HG03342 (cell line): ENCODE data around the gene PHLDB2.

ENCODE experiments used
- ATAC-seq: cut with Tn5 transposase; IDR thresholded peaks from one replicate; pipeline ENCODE4 v1.9.1; 2021; ENCODE audit warnings: mild to moderate bottlenecking, moderate library complexity; ENCODE audit not compliant: unreplicated experiment

Gene PHLDB2

DNA sequence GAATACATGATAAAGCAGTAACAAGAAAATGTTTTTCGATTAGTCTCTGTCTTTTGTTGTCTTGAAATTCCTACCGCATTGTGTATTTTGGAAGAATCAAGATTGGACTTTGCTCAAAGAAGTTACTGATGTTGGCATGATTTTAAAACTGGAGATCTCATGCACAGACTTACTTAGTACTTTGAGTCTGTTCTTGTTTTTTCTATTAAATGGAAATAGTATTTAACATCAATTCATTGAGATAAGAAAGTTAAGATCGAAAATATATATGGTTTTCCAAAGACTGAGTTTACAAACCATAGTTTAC, 122.3 kb downstream of the PHLDB2 start:
- no peak for ATAC-seq

- ATAC-seq, result no peak
Measured at GRCh38 chr3:111984636-111985298, 125.7 kb downstream of the PHLDB2 start.

DNA sequence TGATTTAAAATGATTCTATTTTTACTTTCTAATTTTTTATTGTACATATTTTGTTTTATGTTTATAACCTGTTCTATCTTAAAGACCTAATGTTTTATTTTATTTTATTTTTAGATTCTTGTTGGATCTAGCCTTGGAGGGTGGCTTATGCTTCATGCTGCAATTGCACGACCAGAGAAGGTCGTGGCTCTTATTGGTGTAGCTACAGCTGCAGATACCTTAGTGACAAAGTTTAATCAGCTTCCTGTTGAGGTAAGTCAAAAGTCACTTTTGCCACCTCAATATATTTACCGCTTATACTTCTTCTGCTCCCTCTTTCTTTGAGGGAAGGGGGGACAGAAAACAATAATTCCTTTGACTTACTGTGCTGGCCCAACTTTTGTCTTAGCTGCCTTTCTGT, 127.7 kb downstream of the PHLDB2 start:
- ATAC-seq, result no peak

DNA sequence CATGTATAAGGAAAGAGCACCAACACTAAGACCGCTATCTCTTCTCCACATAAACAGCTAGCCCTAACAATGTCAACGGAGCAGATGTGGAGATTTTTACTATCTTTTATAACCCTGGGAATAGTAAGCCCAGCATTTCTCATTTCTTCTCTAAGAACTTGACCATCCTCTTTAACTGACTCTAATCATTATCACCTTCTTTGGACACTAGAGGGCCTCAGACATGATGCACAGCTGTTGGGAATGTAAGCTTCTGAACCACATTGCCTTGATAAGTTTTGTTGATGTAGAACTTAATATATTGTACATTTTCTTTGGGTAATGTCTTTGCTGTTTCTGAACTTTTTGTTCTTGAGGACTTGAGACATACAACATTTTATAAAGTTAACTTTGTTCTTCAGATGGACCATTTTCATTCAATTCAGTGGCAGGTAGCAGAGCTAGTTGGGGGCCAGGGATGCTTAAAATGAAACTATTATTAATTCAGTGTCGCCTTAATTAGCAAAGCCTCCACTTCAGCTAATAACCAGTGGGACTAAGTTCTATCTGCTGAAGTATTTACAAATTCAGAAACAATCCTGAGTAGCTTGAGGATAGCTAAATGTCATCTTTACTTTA, 130.1 kb downstream of the PHLDB2 start:
- peak; percentile 94 for ATAC-seq

DNA sequence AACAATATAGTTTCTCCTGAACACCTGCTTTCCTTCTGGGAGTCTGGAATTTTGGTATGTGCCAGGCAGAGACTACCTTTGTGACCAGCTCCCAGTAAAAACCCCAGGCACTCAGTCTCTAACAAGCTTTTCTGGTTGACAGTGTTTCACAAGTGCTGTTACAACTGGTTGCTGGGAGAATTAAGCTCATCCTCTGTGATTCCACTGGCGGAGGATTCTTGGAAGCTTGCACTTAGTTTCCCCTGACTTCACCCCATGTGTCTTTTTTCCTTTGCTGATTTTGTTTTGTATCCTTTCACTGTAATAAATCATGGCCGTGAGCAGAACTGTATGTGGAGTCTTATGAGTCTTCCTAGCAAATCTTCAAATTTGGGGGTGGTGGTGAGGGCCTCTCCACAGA, 134.0 kb downstream of the PHLDB2 start:
- no peak for ATAC-seq

GRCh38 chr3:111998636-111999483, 139.8 kb downstream of the PHLDB2 start, which contains the start of gene TAGLN3:
TSS of gene TAGLN3 (plus strand) at chr3:111998922. CDS start at chr3:111999423, 501 bp downstream.
- peak; percentile 37 for ATAC-seq

DNA sequence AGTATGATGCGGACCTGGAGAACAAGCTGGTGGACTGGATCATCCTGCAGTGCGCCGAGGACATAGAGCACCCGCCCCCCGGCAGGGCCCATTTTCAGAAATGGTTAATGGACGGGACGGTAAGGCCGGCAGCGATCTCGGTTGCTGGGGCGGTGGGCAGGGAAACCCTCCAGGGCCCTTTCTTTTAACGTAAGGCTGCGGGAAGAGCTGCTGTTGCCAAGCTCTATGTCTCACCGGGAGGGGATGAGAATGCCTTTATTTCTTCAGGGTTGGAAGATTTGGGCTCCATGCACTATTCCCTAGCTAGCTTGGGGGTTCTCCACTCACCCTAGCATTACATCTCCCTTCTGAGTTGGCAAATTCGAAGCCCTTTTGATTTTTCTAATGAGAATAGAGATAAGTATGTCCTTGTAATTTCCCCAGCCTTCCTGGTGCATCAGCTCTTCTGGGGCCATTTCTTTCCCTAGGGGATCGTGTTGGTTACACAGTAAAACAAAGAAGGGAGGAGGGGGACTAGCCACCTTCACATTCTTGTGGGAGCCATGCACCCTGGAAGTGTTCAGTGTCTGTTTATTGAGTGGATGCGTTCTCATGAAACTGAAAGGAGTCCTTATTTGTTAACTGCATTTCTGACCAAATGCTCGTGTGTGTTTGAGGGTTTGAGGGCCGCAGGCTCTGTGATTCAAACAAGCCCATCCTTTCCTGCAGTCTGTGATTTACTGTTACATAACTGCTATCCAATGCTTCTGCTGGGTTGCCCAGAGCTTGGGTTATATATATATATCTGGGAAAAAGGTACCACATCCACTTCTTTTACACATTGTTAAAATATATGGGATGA, 140.6 kb downstream of the PHLDB2 start:
- peak; percentile 33 for ATAC-seq

DNA sequence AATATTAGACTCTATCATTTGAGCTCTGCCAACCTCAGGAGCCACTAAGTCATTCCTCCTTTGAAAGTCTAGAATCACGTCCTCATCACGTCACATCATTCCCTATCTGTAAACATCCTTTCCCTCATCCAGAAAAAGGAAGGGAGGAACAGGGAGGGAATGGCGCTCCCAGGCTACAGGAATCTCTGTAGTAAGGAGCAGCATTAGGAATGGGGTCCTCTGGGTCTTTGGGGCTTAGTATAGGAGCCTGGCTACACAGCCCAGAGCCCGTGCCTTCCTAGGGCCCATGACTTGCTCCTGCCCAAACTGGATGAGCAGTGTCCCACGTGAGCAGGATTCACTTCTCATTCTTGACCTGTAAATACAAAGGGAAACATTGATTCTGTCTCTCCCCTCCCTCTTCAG, 141.3 kb downstream of the PHLDB2 start:
- ATAC-seq, result no peak

- no peak for ATAC-seq
Measured at GRCh38 chr3:112000966-112001365, 141.9 kb downstream of the PHLDB2 start.

DNA sequence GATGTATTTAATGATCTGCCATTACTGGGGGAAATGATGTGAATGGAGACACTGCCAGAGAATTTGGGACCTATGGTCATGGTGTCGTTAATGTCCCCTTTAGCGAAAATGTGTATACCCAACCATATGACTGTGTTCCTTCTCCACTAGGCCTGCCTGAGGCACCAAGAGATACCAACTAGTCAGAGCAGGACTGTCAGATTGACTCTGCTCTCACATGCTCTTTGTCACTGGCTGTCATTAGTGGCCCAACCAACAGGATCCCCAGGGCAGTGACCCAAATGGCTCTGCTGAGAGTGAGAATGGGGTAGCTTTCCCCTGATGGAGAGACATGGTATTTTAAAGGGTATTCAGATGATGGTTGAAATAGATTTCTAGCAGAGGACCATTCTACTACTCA, 142.5 kb downstream of the PHLDB2 start:
- no peak for ATAC-seq

- no peak for ATAC-seq
Measured at GRCh38 chr3:112002096-112002971, 143.3 kb downstream of the PHLDB2 start.

- ATAC-seq, result no peak
Measured at GRCh38 chr3:112003321-112004080, 144.4 kb downstream of the PHLDB2 start.

DNA sequence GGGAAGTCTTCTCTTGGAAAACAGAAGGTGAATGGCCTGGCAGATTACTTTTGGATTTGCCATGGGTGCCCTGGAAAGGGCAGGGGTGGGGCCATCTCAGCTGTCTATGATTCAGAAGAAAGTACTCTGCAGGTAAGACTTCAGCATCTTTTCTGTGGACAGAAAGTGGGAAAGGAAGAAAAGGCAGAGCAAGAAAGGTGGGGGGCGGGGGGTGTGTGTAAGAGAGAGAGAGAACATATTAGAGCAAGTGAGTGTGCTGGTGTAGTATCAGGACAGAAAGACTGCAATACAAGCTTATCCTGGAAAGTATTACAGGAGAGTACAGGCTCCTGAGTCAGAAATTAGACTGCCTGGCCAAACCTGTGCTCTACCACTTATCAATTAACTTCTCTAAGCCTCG, 145.1 kb downstream of the PHLDB2 start:
- no peak for ATAC-seq

- ATAC-seq, result no peak
Measured at GRCh38 chr3:112004669-112005068, 145.6 kb downstream of the PHLDB2 start.

- ATAC-seq, result no peak
Measured at GRCh38 chr3:112005091-112005672, 146.1 kb downstream of the PHLDB2 start.

GRCh38 chr3:112007633-112008032, 148.6 kb downstream of the PHLDB2 start:
- ATAC-seq, result no peak

DNA sequence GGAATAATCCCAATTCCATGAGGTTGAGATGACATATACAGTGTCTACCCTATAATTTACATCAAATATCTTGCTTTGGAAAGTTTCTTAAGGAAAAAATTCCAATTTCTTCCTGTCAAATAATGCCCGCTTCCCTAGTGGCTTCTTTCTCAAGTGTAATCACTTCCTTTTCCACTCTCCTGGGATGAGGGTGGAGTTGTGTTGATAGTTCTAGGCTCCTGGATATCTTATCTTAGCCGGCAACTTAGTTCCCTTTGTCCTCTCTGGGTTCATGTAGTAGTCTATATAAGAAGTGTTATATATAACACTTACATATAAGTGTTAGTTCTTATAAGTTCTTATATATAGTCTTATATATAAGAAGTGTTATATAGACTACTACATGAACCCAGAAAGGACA, 150.6 kb downstream of the PHLDB2 start:
- ATAC-seq, result no peak

DNA sequence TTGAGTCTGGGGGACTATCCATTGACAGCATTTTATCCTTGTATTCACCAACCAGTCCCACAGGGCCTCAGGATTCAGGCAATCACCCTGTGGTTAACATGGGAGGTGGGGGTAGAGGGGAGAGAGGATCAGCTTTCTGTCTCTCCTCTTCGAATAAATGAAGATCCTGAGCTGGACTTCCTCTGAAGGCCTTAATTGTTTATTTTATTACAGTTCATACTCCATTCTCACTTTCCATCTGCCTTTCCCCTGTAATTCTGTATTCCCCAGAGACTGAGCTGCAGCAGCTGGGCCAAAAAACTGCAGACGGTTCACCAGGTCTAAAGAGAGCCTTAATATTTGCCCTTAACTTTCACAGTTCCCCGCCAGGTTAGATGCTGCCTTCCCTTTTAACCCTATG, 151.6 kb downstream of the PHLDB2 start:
- no peak for ATAC-seq

- no peak for ATAC-seq
Measured at GRCh38 chr3:112011376-112011940, 152.4 kb downstream of the PHLDB2 start.
